GF-D8 (cell line): Measurements from ENCODE around the gene ZFP36L1.

Experiments
- DNase-seq: peaks from one replicate; lab custom pipeline; 2025; lab: John Stamatoyannopoulos, UW

ZFP36L1 gene

GRCh38 chr14:68738559-68738958, 54.3 kb downstream of the ZFP36L1 start:
- DNase-seq = no peak
